PC-3 (cell line): Measurements from ENCODE around the gene LMO7.

Experiments used
- CTCF ChIP-seq: fragments of 300-600 bp; sonication (generic); conservative IDR thresholded peaks from 2 replicates; pipeline ENCODE4 v1.5.1; 2017; ENCODE audit warnings: antibody characterized with exemption, low read depth, mild to moderate bottlenecking, low read length
- EZH2 ChIP-seq: fragments of 300-600 bp; sonication (generic); IDR thresholded peaks from one replicate; pipeline ENCODE4 v1.6.1; 2017; ENCODE audit warnings: antibody characterized with exemption, mild to moderate bottlenecking, low read length; ENCODE audit not compliant: unreplicated experiment

- TF ChIP-seq CTCF (no peak), EZH2 (no peak)
These were observed 182.8 kb downstream of the LMO7 start for GRCh38 chr13:75818968-75819225.
